ENCODE data around the gene CTNNA1.
"Not testable (repeated sequence)": the region's sequence is repeated elsewhere in the genome, so short reads cannot be mapped to it uniquely, and the experiment has no call there.

CTNNA1 gene, protein sequence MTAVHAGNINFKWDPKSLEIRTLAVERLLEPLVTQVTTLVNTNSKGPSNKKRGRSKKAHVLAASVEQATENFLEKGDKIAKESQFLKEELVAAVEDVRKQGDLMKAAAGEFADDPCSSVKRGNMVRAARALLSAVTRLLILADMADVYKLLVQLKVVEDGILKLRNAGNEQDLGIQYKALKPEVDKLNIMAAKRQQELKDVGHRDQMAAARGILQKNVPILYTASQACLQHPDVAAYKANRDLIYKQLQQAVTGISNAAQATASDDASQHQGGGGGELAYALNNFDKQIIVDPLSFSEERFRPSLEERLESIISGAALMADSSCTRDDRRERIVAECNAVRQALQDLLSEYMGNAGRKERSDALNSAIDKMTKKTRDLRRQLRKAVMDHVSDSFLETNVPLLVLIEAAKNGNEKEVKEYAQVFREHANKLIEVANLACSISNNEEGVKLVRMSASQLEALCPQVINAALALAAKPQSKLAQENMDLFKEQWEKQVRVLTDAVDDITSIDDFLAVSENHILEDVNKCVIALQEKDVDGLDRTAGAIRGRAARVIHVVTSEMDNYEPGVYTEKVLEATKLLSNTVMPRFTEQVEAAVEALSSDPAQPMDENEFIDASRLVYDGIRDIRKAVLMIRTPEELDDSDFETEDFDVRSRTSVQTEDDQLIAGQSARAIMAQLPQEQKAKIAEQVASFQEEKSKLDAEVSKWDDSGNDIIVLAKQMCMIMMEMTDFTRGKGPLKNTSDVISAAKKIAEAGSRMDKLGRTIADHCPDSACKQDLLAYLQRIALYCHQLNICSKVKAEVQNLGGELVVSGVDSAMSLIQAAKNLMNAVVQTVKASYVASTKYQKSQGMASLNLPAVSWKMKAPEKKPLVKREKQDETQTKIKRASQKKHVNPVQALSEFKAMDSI

GRCh38 chr5:138752951-138753793 lies at the start of gene CTNNA1:
TSS of gene CTNNA1 (plus strand) at chr5:138753425. CDS start at chr5:138781925, 28,500 bp downstream.
- peak; percentile 72 for DNase-seq

DNA sequence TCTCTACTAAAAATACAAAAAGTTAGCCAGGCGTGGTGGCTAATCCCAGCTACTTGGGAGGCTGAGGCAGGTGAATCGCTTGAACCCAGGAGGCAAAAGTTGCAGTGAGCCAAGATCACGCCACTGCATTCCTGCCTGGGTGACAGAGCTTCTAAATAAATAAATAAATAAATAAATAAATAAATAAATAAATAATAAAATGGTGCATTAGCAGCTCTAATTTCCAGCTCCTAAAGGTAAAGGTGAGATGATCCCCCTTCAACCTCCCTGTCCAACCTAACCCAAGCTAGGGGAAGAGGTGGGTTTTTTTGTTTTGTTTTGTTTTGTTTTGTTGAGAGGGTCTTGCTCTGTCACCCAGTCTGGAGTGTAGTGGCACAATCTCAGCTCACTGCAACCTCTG lies 49.4 kb upstream of the CTNNA1 start:
- DNase-seq: not testable (repeated sequence)

DNA sequence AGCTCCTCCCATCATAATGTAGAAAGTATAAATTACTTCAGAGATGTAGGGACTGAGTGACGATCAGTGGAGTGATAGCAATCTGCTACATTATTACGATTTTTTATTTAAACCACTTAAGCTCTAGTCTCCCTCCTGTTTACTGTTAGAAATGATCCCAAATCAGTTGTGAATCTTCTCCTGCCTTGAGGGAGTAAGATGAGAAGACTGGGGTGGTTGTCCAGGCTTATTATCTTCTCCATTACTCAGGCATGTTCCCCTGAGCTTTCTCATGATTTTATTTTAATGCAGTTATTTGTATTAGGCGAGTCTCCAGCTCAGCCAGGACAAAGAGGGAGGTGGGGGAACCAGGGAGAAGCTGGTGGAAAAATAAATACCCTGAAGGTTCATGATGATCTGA lies 48.2 kb upstream of the CTNNA1 start:
- no peak for DNase-seq

- no peak for DNase-seq
These were observed 47.7 kb upstream of the CTNNA1 start for GRCh38 chr5:138705567-138705966.

GRCh38 chr5:138706655-138707480 lies 46.4 kb upstream of the CTNNA1 start:
- DNase-seq: no peak

DNA sequence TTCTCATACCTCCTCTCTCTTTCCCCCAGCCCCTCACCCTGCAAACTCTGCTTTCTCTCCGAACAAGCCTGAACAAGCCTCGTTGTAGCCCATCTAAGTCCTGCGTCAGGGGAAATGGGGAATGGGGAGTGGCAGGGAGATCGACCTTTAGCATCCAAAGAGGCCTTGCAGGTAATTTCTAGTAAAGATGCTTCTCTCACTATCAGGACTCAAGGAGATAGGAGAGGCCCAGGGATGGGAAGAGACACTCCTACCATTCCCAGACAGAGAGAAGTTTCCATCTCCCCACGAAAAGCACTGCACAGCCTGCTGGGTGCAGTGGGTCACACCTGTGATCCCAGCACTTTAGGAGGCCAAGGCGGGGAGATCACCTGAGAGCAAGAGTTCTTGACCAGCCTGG lies 44.4 kb upstream of the CTNNA1 start:
- DNase-seq: no peak

DNA sequence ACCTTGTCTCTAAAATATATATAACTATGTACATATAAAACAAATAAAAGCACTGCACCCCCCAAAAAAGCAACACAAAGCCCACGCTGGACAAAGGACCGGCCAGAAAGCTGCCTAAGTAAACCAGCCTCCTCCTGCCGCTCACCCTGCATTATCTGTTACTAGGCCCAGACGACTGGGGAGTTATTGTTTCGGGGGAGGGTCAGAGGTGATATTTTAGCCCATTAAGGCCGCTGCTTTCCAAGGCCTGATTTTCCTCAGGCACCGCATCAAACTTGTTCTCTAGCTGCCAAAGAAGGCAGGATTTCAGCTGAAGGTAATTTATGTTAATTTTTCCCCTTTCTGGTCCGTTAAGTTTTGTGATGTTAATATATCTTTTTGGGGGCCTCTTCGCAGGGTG lies 44.0 kb upstream of the CTNNA1 start:
- DNase-seq: no peak

- no peak for DNase-seq
These were observed 42.1 kb upstream of the CTNNA1 start for GRCh38 chr5:138711087-138711486.

GRCh38 chr5:138711811-138712210 lies 41.4 kb upstream of the CTNNA1 start:
- no peak for DNase-seq

- no peak for DNase-seq
These were observed 40.9 kb upstream of the CTNNA1 start for GRCh38 chr5:138712324-138712723.

DNA sequence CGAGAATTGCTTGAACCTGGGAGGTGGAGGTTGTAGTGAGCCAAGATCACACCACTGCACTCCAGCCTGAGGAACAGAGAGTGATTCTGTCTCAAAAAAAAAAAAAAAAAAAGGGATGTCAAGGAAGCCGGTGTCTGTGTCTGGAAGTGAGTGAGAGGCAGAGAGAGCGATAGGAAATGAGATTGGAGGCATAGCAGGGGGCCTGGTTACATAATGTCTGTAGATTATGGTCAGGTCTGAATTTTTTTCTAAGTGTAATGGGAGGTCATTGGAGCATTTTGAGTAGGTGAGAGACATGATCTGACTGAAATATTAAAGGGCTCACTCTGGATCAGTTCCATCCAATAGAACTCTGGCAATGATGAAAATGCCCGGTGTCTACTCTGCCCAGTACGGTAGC lies 40.4 kb upstream of the CTNNA1 start:
- no peak for DNase-seq

DNA sequence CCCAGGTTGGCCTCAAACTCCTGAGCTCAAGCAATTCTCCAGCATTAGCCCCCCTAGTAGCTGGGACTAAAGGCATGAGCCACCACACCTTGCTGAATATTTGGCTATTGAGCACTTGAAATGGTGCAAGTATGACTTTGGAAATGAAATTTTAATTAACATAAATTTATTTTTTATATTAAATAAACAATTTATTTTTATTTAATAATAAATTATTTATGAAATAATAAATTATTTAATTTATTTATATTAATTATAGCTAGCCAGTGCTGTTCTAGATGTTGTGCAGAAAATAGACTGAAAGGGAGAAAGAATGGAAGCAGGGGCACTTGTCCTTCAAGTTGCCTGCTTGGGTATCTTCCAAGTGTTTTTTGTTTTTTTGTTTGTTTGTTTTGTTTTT lies 40.0 kb upstream of the CTNNA1 start:
- DNase-seq: no peak

DNA sequence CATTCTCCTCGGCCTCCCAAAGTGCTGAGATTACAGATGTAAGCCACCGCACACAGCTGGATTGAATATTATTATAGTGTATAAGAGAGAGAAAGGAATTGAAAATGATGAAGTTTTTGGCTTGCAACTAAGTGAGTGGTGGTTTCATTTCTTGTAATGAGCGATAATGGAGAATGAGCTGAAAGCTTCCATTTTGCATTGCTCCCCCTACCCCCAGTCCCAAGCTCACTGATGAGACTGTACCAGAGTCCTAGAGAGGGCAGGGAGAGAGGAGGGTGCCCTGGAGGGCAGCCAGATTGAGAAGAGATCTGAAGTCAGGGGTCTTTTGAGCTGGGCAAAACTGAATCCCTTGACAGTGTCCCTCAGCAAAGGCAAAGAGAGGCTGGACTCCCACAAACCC lies 38.5 kb upstream of the CTNNA1 start:
- no peak for DNase-seq

- DNase-seq: not testable (repeated sequence)
These were observed 37.2 kb upstream of the CTNNA1 start for GRCh38 chr5:138715931-138716432.

GRCh38 chr5:138716456-138716924 lies 36.7 kb upstream of the CTNNA1 start:
- no peak for DNase-seq

DNA sequence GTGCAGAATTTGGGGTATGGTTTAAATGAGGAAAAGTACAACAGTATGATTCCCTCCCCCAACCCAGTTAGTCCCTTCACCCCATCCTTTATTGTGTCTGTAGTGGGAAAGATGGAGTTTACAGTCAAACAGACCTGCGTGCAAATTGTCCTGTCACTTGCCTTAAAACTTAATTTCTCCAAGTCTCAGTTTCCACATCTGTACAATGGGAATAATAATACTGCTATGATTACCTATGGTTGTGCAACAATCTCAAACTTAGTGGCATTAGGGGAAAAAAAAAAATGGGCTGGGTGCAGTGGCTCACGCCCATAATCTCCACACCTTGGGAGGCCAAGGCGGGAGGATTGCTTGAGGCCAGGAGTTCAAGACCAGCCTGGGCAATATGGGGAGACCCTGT lies 35.8 kb upstream of the CTNNA1 start:
- no peak for DNase-seq

GRCh38 chr5:138719811-138720210 lies 33.4 kb upstream of the CTNNA1 start:
- no peak for DNase-seq

DNA sequence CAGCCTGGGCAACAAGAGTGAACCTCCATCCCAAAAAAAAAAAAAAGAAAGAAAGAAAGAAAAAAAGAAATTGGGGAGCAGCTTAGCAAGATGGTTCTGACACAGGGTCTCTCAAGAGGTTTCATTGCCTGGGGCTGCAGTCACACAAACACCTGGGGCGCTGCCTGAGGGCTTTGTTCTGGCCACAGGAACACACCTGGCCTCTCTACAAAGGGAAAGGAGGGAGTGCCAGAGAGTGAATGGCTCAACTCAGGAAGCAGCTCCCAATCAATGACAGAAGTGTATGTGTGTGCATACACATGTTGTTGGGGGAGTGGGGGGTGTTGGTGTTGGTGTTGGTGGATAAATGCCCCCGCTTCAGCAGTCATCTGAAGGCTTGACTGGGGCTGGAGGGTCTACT lies 32.4 kb upstream of the CTNNA1 start:
- no peak for DNase-seq

DNA sequence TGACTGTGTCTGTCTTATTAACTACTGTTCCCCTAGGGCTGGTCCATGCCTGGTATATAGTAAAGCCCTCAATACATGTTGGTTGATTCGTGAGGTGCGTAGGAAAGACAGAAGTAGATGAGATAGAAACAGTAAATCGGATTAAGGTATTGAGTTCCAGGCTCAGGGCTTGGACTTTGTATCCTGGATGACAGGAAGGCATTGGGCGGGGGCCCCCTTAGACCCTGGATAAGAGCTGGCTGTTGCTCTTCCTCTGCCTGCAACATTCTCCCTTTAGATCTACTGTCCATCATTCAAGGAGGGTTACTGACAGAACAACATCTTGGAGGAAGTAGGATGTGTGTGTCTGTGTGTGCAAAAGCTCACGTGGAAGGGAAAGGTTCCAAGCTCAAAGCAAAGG lies 31.2 kb upstream of the CTNNA1 start:
- no peak for DNase-seq

GRCh38 chr5:138722544-138723177 lies 30.6 kb upstream of the CTNNA1 start:
- DNase-seq: no peak

DNA sequence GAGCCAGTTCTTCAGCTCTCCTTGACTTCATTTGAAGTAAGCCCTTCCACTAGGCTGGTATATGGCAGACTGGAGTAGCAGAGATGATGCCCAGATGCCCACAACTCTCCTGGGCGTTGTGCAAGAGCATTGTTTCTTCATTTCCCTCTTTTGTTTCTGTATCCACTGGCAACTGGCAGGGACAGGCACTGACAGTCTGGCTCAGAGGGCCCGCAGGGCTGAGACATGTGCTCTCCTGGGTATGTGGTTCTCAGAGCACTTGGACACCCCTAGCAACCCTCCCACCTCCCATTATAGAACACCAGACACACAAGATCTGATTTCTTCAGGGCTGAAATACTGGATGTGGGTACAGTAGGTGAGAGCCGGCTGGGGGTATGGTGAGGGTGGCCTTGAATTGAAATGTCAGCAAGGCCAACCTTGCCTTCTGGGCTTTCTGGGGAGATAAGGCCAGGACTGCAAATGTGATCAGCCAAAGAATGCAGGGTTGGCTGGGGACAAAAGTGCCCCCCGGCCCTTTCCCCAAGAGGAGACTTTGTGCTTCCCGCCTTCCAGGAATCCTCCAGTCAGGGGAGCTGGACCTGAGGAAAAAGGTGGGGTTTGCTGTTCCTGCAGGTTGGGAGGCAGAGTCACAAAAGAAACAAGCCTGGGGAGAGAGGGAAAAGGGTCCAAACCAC lies 28.6 kb upstream of the CTNNA1 start:
- no peak for DNase-seq

Measured in activated CD4-positive, alpha-beta T cell treated with anti-CD3 and anti-CD28 coated beads, Interleukin-2, Interleukin-6, amounts not matched to agents 100 ng/mL and 50 ng/mL, durations not matched to agents 16 hours and 8 hours (primary cell).